GM19099 (cell line): ENCODE measurements around the gene ZMIZ1.

ENCODE experiments used
- POLR2A ChIP-seq: IDR thresholded peaks from 3 replicates; pipeline ENCODE4 v1.6.1; 2011; ENCODE audit warnings: low read depth; ENCODE audit not compliant: insufficient read length; ENCODE audit errors: extremely low read depth

Gene ZMIZ1

DNA sequence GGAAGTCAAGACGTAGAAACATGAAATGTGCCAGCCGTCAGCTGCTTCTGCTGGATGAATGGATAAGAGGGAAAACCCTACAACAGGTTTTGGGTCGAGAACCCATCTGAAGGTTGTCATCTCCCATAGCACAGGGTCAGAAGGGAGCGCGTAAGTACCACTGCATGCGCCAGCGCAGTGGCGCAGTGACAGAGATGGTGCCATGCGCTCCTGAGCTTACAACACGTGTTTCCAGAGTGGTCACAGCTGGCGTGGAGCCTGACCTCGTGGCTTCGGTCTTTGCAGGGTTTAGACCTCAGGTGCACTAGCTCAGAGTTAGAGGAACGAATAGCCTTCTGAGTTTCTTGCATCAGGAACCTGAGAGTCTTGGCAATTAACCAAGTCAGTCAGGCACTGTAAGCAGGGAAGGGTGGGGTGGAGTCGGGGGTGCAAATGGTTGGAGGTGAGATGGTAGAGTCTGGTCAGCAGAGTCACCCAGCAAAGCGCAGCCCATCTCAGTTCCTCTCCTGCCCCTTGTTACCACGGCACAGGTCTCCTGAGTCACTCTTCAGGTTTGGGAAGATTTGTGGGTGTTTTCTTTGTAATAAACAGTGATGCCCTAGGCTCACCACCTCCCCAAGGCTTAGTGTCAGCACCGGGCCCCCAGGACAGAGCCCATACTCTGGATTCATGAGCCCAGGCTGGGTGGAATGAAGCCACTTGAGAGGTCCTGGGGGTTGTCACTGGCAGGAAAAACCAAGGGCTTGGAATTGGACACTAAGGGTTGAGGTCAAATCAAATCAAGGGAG is 194.4 kb downstream of the ZMIZ1 start:
- TF ChIP-seq POLR2A = no peak

DNA sequence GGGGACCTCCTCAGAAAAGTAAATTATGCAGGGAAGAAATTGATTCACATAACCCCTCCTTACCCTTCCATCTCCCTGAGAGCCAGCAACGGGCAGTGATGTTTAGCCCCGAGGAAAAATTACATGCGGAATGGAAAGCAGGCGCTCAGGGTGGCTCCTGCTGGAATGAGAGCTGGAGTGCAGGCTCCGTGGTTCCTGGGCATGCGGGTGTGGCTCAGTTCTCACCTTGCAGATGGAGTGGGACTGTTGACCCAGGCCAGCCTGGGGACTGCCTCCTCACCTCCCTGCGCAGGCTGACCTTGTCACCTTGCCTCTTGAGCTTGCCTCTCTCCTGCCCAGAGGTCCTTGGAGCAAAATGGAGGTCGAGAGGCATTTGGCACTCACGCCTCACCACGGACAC is 195.2 kb downstream of the ZMIZ1 start:
- TF ChIP-seq POLR2A = no peak

DNA sequence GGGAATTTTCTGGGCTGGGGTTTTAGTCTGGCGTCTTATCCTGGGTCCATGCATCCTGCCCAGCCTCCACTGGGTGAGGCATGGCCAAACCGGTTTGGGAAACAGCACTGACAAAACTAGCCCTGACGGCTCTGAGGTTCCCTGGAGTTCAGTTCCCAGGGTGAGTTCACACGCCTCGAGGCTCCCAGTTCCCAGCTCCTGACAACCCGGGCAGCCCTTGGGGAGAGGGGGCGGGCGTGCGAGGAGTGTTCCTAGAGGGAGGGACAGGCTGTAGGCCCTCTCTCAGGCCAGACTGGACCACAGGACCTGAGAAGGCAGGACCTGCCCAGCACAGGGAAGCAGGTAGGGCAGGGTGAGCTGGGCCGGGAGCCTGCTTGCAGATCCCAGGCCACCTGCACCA is 196.2 kb downstream of the ZMIZ1 start:
- no peak for TF ChIP-seq POLR2A

DNA sequence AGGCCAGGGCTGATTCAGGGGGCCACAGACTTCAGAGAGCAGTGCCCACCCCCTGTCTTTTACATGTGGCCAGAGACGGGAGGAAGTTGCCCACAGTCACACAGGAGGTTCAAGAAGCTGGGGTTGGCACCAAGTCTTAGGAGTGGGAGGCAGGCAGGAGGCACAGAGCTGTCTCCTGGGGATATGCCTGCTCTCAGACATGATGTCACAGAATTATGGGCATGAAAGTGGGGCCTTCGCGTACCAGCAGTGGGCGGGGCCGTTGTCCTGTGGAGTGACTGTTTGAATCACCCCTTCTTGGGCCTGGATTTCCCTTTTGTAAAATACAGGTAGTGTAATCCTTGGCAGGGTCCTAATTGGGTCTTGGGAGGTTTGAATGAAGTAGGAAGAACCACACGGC is 197.3 kb downstream of the ZMIZ1 start:
- no peak for TF ChIP-seq POLR2A

DNA sequence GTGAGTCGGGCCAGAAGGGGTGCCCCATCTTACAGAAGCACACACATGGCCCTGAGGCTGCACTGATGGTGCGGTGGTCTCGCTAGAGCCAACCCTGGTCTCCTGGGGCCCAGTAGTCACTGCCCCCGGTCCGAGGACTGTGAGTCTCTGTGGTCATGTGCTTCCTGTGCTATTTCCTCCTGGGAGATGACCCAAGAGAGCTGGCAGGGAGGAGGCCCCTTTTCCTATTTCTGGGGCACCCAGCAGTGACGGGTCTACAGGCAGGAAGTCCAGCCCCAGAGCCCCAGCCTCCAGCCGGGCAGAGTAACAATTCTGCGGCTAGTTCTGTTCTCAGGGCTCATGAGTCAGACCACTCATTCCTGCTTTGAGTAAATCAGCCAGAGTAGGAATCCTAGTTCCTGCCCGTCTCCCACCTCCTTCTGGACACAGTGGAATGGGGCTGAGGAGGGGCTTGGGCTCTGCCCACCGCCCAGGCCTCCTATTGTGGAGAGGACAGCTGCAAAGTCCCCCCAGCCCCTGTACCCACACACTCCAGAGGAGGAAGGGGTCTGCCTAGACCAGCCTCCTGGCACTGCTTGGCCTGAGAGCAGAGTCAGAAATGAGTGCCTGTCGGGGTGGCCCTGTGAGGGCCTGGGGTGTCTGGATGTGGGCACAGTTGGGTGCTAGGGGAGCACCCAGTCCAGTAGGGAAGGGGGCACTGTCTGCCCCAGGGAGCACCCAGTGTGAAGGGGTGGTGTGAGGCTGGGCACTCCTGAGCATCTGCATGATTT is 198.0 kb downstream of the ZMIZ1 start:
- no peak for TF ChIP-seq POLR2A

DNA sequence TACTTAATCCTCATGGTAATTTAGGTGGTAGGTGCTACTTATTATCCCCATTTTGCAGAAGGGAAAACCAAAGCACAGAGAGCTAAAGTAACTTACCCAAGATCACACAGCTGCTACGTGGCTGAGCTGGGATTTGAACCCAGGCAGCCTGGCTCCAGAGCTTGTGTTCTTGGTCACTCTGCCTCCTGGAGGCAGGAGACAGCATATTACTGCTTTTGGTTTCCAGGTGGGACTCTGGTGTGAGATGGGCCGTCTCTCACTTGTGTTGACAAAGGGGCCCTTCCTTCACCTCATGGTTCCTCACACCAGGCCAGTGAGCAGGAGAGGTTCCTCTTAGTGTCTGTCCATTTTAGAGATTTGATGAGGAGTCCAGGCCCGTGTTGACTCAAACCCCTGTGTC is 198.7 kb downstream of the ZMIZ1 start:
- TF ChIP-seq POLR2A = no peak

DNA sequence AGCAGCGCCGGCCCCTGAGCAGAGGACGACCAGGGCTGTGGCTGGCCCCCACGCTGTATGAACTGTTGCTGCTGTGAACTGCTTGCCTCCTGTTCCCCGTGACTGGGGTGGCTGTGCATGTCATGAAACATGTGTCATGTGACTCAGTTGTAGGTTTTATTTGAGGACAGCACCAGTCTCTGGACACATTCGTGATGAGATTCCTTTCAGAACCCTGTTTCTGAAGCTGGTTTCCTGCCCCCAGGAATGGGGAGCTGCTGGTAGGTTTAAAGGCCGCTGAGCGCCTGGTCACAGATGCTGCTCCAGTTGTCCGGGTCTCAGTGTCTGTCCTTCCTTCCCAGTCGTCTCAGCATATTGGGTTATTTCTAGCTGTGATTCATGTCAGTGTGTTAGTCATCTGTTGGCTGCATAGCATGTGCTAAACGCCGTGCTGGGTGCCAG is 199.4 kb downstream of the ZMIZ1 start:
- no peak for TF ChIP-seq POLR2A

DNA sequence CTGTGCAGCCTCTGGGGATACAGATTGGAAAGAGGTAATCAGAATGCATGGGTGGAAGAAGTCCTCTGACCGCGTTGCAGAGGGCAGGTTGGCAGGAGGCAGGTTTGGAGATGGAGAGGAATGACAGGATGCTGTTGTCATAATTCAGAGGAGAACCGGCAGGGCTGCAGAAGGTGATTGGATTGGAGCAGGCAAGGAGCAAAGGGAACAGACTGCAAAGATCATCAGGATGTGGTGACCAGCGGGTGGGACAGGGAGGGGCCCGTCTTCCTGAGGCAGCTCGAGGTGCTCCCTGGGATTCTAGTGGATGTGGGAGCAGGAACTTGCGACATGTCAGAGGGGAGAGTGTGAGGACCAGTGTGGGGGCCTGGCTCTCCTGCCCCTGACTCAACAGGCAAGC is 200.0 kb downstream of the ZMIZ1 start:
- no peak for TF ChIP-seq POLR2A

DNA sequence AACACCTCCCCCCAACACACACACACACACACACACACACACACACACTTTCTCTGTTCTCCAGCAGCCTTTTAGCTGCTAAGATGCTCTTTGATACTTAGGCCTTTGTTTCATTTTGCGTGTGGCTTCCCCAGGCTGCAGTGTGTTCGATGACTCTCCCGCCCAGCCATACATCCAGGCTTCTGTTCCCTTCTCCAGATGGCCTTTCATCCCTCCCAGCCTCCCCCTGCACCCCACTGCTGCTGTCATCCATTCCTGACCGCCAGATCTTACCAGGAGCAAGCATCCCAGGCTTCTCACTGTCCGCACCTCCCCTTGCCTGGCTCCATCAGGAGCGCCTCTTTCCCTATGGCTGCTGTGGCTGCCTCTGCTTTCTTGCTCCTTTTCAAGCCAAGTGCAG is 200.7 kb downstream of the ZMIZ1 start:
- no peak for TF ChIP-seq POLR2A

DNA sequence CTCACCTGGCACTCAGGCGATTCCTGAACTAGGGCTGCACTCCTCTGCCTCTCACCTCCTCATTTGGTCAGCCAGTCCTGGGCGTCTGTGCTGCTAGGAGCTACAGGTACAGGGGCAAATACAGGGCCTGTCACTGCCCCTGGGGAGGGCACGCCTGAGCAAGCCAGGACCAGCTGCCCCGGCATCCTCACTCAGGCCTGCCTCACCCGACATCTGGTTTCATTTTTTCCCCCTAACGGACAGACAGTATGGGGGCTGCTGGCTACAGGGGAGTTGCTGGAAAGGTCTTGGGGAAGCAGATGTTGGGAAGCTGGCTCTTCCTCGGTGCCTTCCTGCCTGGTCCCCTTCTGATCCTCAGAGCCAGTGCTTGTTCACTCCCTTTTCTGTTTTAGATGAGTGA is 201.2 kb downstream of the ZMIZ1 start:
- TF ChIP-seq POLR2A = no peak

DNA sequence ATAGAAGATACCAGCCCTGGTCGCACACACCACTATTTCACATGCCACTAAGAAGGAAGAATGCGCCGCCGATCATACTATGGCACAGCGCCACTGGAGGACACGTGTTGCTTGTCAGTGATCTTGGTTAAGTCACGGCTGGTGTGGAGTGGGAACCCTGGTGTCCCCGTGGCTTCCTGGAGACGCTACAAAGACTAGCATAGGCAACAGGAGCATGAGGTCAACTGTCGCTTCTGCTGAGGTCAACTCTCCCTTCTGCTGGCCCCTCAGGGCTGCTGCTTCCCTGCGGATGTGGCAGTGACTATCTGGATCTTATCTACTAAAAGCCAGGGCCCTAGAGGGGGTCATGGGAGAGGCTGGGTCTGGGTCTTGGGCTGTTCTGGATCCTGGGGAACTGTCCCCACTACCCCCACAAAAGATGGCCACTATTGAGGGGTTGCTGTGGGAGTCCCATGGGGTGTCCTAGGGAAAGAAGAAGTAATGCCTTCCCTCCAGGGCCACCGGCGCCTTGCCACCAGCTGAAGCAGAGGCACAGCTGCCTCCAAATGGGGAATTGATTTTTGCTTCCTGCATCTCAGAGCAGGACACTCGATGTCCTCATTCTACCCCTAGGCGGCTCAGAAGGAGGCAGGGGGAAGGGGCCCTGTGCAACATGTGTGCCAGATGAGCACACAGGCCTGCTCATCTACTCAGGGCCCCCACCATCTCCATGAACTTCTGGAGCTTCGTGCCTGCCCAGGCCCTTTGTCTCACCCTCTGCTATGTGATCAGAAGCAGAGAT is 201.9 kb downstream of the ZMIZ1 start:
- TF ChIP-seq POLR2A = no peak

DNA sequence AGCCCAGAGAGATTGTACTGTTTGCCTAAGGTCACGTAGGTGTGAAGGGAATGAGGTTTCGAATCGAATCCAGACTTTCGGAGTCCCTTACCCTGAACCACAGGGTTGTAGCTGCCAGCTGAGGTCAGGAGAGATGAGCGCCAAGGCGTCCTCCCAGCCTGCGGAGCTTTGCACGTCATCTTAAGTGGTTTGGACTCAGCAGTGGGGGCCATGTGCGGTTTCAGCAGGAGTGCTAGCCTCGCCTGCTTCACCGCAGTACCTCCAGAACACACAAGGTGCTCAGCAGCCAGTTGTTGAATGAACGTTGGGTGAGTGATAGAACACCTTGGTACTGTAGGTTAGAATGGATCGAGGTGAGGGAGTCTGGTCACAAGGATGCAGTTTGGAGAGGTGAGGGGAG is 203.6 kb downstream of the ZMIZ1 start:
- TF ChIP-seq POLR2A = no peak

DNA sequence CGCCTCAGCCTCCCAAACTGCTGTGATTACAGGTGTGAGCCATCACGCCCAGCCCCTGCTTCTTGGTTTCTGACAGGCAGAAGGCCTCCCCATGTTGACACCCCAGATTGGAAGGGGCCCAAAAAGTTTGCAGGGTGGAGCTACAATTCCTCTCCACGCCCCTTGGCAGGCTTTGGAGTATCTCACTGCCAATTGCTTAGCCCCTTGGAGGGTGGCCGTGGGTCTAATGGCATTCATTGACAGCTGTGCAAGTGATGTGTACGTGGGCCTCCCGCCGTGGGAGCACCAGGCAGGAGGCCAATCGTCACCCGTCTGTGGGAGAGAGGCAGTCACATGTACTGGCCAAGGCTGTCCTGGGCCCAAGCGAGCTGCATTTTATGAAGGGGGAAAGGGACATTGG is 204.8 kb downstream of the ZMIZ1 start:
- no peak for TF ChIP-seq POLR2A

DNA sequence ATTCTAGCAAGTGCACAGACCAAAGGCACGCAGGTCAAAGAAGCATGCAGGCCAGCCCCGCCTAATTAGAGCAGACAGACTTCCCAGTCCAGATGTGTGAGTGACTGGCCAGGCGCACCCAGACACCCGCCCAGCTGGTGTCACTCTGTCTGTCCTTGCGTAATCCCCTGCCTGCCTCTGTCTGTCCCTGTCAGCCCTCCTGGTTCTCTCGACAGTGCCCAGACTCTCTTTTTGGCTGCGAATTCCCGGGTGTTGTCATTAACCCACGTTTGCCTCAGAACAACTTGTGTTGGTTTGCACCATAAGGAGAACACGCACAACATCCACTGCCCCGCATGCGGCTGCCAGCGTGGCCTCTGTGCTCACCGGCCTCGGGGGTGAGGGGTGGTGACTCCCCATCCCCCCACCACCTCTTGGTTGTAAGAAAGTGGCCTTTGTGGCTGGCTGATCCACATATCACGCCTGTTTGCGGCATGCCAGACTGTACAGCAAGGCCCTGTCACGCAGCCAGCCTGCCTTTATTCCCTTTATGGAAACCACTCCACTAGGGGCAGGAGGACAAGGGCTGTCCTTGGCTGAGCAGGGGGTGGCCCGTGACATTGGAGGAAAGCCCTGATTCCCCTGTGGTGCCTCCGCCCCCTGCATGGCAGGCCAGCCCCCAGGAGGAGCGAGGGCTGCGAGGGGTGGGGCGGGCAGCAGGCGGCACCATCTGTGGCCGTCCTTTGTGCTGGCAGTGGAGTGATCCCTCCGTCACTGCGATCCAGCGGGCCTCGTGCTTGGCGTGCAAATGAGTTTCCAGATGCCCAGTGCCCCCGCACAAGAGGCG is 205.7 kb downstream of the ZMIZ1 start:
- TF ChIP-seq POLR2A = no peak

DNA sequence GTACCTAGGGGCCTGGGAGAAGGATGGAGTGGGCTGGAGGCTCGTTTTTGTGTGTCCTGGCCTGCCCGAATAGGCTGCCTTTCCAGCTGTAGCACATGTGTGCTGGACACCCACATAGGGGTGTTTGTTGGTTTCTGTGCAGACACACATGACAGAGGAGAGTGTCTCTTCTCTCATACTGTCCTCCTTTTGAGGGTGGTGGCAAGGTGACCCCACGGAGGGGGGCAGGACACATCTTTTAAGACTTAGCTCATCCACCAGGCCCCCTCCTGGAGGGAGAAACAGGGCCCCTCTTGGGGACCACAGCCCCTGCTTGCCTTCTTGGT is 206.3 kb downstream of the ZMIZ1 start:
- no peak for TF ChIP-seq POLR2A

DNA sequence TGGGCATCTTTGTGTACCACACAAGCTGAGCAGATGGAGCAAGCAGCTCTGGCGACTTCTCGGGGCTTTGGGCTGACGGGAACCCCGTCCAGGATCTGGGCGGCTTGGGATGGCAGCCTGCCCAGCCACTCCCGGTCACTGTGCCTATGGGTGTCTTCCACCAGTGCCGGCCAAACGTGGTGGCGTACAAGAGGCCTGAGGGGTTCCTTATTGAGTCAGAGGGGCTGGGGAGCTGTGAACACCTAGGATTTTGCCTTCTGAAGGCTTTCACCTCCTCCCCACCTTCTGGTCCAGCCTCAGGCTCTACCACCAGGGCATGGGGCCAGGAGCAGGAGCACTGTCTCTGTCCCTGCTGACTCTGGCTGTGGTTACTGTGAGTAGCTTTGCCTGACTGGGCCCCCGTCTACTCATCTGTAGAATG is 206.7 kb downstream of the ZMIZ1 start:
- TF ChIP-seq POLR2A = no peak
